CD4-positive, alpha-beta T cell treated with Interleukin-4 for 4 hours (primary cell): Measurements from ENCODE around the gene PI4KB.
A peak's percentile ranks its signal among the peaks of the same experiment; 100 is the strongest.

Source experiments
- DNase-seq: peaks from one replicate; pipeline ENCODE4 v3.0.0-alpha.2; 2020

Gene PI4KB

DNA sequence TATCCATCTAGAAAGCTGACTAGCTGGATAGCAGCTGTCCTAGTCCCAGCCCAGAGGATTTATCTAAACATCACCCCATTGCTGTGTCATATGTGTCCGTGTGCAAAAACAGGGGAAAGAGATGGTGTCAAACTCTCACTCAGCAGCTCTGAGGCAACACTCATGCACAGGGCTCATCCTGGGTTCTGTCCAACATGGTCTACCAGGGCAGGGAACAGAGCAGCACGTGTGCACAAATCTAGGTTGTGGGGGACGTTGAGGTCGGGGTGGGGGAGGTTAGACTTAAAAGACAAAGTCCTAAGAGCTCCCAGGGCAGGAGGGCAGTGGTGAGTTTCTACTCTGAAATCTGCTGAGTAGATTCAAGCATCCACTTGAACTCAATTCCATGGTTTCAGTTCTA lies 16.2 kb downstream of the PI4KB start:
- DNase-seq: no peak

DNA sequence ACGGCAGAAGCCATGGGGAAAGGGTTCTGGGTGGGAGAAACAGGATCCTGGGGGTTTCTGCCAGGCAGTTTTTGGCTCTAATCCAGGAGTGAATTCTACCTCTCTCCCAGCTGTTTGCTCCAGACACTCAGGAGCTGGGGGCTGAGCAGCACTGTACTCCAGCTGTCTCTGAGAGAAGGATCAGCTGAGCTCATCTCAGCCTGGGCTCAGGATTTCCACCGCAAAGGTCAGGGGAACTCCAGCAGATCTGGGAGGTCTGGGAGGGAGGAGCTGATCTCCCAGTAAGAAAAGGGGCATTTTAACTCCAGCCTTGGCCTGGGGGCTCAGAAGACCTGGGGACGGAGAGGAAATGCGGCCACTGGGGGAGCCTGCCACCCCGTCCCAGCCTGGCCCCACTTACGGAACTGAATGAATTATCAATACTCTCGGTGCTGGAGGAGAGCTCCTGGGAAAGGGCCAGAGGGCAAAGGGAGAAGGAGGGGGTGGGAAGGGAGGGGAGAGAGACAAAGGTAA lies 17.3 kb downstream of the PI4KB start:
- DNase-seq: no peak

DNA sequence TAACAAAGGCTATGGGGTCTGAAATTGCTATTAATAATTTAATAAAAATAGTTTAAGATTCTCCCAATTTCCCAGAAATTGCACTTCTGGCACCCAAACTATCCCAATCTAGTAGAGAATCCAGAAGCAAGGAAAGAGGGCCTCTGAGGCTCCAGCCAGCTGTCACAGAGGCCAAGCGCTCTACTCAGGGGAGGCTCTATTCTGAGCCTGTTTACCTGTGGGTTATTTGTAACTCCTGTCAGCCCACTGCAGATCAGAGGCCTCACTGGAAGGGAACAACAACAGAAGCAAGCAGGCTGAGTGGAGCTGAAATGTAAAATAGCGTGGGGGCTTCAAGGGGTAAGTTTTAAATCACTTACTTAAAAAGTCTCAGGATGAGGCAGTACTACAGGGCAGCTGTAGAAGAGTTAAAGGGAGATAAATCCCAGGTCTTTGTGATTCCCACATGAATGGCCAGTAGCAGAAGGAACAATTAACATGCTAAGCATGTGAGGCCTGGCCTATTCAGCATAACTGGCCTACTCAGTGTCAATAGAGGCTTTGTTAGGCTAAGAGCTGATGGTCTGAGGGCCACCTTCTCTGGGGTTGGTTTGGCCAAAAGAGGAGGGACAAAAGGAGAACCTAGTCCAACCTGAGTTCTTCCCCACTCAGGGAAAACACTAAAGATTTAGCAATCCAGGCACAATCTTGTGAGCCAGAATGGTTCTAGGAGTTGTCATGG lies 32.3 kb downstream of the PI4KB start:
- DNase-seq: no peak

DNA sequence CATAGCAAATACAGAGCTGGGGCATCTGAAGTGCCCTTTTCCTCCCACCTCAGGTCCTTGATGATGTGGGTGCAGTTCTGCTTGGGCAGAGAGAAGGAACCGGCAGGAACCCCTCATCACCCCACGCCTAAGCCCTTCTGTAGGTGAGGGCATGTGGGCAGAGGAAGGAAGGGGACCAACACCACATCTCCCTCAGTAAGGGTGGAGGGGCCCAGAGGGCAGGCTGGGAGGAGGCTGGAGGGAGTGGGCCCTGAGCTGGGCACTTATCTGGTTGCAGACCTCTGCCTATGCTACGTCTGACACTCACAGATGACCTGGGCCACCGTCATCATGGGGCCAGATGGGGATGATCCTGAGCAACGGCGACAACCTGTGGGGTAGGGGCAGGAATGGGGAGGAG lies 34.1 kb downstream of the PI4KB start:
- no peak for DNase-seq

DNA sequence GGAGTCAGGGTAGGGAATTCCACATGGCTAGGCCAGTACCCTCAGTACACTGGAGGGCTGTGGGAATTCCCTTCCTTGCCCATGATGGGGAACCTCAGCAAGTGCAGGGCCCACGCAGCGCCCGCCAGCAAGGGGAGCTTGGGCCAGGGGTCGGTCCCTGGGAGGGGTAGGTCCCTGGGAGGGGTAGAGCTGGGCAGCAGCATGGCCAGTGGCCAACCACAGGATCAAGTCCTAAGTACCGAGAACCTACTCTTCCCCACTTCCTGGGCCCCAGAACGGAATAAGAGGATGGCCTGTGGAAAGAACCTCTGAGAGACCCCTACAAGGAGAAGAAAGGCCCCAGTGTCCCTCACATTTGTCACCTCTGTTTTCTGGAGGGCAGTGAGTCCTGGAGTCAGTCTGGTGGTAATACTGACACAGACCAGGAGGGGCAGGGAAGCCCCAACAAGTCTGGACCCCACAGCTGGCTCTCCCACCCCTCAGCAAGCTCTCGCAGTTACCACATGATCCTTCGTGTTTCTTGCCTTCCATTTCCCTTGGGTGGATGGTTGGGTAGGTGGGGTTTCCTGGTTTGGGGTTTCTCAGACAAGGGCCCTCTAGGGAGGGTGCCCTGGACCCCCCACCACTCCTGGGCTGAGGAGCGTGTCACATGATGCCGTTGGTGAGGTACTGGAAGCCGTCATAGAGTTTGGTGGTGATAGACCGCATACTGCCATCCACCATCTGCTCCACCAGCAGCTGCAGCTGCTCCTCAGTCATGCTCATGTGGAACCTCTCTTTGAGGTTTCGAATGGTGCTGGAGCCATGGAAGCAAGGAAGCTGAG lies 34.8 kb downstream of the PI4KB start:
- no peak for DNase-seq

DNA sequence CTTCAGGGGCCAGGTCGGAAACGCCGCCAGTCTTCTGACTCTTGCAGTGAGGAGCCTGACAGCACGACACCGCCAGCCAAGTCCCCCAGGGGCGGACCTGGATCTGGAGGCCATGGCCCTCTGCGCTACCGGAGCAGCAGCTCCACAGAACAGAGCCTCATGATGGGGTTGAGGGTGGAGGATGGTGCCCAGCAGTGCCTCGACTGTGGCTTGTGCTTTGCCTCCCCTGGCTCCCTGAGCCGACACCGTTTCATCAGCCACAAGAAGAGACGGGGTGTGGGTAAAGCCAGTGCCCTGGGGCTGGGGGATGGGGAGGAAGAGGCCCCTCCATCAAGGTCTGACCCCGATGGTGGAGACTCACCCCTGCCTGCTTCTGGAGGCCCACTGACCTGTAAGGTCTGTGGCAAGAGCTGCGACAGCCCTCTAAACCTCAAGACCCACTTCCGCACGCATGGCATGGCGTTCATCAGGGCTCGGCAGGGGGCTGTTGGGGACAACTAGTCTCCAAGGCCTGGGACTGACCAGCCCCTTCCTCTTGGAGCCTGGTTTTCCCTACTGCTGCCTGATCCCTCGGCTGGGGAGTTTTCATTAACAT lies 36.4 kb downstream of the PI4KB start:
- no peak for DNase-seq

DNA sequence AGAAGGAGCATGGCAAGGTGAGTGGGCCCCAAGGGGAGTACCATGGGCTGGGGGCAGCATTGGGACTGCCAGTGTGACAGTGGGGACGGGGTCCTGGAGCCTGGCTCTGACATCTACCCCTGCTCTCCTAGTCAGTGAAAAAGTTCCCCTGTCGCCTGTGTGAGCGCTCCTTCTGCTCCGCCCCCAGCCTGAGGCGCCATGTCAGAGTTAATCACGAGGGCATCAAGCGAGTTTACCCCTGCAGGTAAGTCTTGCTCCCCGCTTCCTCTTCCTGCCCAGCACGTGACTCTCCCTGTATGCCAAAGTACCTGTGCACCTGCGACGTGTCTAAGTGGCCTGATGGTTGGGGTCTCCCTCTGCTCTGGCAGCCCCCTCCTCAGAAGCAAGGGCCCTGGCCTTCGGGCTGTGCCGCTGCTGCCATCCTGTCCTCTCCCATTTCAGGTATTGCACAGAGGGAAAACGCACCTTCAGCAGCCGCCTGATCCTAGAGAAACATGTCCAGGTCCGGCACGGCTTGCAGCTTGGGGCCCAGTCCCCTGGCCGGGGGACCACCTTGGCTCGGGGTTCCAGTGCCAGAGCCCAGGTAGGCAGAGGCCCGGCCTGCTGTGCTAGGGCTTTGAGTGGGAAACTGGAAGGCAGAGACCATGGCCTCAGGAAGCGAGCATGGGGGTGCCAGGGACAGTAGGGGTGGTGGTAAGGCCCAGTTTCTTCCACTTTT lies 37.1 kb downstream of the PI4KB start:
- DNase-seq: no peak

DNA sequence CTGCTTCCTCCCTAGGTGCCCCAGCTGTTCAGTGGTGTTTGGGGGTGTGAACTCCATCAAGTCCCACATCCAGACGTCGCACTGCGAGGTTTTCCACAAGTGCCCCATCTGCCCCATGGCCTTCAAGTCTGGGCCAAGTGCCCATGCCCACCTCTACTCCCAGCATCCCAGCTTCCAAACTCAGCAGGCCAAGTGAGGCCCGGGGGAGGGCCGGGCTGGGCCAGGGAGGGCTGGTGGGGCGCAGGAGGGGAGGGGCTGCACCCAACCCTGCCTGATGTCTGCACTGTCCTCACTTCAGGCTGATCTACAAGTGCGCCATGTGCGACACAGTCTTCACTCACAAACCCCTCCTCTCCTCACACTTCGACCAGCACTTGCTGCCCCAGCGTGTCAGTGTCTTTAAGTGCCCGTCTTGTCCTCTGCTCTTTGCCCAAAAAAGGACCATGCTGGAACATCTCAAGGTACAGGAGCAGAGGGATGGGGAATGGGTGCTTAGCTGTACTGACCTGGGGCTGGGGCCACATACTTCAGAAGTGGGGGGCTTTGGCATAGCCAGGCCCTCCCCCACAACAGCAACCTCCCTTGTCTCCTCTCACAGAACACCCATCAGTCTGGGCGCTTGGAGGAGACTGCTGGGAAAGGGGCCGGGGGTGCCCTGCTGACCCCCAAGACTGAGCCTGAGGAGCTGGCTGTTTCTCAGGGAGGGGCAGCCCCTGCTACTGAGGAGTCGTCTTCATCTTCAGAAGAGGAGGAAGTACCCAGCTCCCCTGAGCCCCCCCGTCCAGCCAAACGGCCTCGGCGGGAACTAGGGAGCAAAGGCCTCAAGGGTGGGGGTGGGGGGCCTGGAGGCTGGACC lies 37.9 kb downstream of the PI4KB start:
- DNase-seq: no peak

DNA sequence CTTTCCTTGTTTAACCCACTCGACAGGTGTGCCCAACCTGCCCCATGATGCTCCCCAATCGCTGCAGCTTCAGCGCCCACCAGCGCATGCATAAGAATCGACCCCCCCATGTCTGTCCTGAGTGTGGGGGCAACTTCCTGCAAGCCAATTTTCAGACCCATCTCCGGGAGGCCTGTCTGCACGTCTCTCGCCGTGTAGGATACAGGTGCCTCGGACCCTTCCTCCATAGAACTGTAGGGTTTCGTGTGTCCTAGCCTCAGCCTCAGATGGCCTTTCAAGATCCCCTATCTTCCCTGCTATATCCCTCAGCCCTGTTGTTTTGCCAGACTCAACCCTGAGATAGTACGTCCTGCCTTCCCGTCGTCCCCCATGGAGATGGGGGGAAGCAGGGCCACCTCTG lies 38.7 kb downstream of the PI4KB start:
- no peak for DNase-seq

DNA sequence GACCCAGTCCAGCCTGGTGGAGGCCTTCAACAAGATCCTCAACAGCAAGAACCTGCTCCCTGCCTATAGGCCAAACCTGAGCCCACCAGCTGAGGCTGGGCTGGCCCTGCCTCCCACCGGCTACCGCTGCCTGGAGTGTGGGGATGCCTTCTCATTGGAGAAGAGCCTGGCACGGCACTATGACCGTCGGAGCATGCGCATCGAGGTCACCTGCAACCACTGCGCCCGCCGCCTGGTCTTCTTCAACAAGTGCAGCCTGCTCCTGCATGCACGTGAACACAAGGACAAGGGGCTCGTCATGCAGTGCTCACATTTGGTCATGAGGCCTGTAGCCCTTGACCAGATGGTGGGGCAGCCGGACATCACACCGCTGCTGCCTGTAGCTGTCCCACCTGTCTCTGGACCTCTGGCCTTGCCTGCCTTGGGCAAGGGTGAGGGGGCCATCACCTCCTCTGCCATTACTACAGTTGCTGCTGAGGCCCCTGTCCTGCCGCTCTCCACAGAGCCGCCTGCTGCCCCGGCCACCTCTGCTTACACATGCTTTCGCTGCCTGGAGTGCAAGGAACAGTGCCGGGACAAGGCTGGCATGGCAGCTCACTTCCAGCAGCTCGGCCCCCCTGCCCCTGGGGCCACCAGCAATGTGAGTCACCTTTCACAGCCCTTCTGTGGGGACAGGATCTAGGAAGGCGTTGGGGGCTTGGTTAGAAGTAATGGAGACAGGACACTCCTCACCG lies 39.3 kb downstream of the PI4KB start:
- no peak for DNase-seq

DNA sequence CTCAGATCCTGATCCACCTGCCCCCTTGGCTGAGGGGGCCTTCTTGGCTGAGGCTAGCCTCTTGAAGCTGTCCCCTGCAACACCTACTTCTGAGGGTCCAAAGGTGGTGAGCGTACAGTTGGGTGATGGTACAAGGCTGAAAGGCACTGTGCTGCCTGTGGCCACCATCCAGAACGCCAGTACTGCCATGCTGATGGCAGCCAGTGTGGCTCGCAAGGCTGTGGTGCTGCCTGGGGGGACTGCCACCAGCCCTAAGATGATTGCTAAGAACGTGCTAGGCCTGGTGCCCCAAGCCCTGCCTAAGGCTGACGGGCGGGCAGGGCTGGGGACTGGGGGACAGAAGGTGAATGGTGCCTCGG lies 39.9 kb downstream of the PI4KB start:
- no peak for DNase-seq

DNA sequence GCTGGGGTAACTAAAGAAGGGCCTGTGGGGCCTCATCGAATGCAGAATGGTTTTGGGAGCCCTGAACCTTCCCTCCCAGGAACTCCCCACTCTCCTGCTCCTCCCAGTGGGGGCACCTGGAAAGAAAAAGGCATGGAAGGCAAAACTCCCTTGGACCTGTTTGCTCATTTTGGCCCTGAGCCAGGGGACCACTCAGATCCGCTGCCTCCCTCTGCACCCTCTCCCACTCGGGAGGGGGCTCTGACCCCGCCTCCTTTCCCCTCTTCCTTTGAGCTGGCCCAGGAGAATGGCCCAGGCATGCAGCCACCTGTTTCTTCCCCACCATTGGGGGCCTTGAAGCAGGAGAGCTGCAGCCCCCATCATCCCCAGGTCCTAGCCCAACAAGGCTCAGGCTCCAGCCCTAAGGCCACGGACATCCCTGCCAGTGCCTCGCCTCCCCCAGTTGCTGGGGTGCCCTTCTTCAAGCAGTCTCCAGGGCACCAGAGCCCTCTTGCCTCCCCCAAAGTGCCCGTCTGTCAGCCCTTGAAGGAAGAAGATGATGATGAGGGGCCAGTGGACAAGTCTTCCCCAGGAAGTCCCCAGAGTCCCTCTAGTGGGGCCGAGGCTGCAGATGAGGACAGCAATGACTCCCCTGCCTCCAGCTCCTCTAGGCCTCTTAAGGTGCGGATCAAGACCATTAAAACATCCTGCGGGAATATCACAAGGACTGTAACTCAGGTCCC lies 40.4 kb downstream of the PI4KB start:
- DNase-seq: no peak

DNA sequence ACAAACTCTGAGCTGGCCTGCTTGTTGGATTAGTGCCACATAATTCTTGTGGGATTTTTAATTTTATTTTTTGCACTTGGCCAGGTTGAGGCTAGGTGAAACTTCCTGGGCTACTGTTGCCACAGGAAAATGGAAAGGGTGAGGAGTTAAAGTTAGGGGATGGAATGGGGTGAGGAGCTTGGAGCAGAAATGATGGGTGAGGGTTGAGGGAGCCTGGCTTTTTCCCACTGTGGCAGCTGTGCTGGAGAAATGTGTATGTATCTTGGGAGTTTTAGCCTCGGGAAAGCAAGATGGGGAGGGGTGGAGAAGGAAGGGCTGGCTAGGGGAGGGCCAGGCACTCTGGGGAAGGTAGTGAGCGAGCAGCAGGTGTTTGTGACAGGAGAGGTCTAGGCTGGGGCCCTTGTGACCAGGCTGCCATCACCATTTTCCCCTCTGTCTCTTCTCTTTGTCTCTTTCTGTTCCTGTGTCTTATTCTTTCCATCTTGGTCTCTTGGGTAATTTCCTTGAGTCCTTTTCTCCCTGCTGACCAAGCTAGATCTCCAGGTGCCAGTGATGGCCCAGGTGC lies 43.1 kb downstream of the PI4KB start:
- DNase-seq: no peak

DNA sequence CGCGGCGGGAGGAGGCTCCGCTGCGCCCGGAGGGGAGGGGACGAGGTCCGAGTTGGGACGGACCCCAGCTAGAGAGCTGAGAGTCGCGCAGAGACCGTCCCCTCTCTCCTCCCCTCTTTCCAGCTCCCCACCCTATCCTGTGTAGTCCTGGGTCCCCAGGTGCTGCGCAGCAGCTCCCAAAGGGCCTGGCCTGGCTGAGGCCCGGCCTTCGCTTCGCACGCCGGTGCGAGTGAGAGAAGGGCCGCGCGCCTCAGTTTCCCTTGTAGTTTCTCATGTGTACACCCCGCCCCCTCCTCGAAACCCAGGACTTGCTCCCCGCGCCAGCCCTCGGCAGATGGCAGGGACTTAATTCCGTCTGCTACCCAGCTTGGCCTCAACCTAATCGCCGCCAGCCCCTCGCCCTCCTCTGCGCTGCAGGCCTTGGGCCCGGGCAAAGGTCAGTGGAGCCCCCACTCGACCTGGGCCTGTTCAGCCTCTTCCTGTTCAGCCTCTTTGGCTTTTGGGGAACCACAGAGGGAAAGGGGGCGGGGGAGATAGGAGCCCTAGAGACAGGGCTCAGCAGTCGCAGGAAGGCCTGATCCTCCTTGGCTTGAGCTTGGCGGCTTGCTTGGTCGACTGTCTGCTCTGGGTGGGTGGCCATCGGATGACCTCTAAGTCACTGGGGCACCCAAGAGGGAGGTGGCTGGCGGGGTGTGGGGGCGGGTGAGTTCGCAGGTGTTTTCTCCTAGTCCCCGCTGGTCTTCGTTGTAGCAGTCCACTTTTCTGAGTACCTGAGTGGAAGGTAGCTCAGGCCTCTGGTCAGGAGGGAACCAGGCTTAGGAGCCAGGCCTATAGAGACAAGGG lies 44.1 kb downstream of the PI4KB start:
- no peak for DNase-seq

DNA sequence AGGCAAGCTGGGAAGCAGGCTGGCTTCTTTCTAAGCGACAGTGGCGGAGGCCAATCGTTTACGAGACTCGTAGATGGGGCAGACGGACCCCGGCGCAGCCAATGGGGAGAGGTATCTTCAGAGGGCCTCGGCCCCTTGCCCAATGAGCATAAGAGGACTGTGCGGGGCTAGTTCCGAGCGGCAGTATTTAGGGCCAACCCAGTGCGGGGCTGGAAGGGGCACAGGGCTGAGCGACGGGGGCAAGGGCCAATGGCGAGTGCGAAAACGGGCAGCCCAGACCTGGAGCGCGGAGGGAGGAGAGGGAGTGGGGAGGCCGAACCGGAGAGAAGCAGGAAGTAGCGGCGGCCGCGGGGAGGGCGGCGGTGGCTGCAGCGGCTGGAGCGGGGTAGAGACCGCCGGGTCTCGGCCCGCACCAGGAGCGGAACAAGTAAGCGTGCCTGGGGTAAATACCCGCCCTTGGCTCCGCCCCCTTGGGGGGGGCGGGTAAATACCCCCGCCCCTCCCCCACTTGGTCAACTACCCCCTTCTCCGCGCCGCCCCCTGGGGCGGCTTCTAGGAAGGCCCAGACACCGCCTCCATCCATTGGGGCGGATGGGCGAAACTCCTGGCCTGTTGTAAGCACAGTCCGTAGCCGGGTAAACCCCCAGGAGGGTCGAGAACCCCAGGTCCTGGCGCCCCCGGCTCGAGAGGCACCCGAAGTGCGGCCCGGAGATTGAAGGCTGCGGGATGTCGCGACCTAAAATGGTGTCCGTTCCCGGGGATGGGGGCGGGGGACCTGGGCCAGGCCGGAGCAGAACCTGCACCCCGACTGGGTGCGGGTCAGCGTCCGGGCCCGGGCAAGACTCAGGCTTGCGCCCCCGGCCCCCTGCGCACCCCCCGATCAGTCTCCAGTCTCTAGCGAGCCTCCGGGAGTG lies 45.0 kb downstream of the PI4KB start, which contains the start of gene ZNF687:
Gene ZNF687, plus strand, starts transcription at position 331 of the 914 bp plus-strand sequence. CDS start 3,993 bp downstream, outside the sequence.
- DNase-seq: peak; percentile 100

DNA sequence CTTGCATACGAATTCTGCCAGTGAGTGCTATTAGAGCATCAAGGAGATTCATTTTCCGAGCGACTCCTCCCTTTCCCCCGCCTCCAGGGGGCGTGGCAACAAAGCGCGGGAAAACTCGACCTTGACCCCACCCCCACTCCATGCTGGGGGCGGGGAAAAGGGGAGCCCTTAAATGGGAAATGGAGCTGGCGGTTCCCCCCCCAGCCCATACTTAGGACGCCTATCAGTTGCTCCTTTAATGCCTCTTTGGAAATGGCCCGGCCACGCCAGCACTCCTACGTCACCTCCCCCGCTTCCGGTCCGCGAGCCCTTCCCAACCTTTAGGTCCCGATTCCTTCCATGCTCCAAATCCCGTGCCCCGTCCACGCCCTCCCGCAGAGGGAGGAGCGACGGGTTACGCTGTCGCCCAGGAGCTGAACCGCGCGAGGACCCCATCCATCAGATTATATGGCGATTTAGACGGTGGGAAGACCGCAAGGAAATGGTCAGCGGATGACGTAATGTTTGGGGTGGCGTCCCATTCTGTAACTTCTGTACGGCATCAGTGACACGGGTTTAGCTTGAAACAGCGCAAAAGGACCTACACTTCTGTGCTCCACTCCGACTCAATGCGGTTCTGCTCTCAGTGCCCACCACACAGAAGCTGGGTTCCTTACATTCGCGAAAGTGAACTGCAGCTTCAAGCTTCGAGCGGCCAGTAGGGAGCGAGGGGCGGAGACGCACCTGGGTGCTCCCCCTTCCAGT lies 45.8 kb downstream of the PI4KB start:
- DNase-seq: peak; percentile 96

DNA sequence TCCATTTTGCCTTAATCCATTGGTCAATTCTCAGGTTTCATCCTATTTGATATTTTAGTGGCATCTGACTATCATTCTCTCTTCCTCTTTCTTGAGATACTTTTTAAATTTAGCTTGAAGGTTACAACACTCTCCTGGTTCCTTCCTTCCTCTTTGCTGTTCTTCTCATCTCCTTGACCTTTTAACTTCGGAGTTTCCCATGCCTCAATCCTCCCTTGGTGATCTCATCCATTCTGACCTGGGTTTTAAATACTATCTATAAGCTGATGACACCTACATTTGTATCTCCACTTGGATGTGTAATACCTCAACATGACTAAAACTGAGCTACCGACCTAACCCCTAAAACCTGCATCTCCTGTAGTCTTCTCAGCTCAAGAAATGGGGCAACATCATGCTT lies 50.0 kb downstream of the PI4KB start:
- no peak for DNase-seq
